WTC11 (cell line): Measurements from ENCODE around the gene SYT8. TPM values are rescaled to one million over a fixed set of nuclear protein-coding genes. Genes with fewer than 3 reads are reported as not detected.
A peak's percentile ranks its signal among the peaks of the same experiment; 100 is the strongest.

ENCODE experiments used
- ATAC-seq: fragments of 200-7000 bp; cut with Tn5 transposase; 2 replicates; pipeline ENCODE4 v1.10.0; 2021; ENCODE audit warnings: mild to moderate bottlenecking, moderate library complexity
- CTCF ChIA-PET: fragments of 300-600 bp; sonication (Branson Sonifier 250); formaldehyde crosslinking; loops from one replicate; lab custom pipeline; 2021; ENCODE audit warnings: antibody characterized with exemption; lab: Charles Lee
- POLR2A ChIA-PET: fragments of 350-600 bp; sonication (Branson Sonifier 250); formaldehyde crosslinking; loops from one replicate; lab custom pipeline; 2021; ENCODE audit warnings: antibody characterized with exemption; lab: Charles Lee
- DNase-seq: peaks from one replicate; pipeline ENCODE4 v3.0.0; 2021; ENCODE audit warnings: low spot score
- H3K27ac Mint-ChIP-seq: 2 replicates; pipeline ENCODE4 v1.8.0; 2021; ENCODE audit warnings: mixed read lengths
- H3K27me3 Mint-ChIP-seq: 2 replicates; pipeline ENCODE4 v1.8.0; 2021; ENCODE audit warnings: low read depth, mild to moderate bottlenecking, moderate library complexity, mixed read lengths
- H3K36me3 Mint-ChIP-seq: 2 replicates; pipeline ENCODE4 v1.8.0; 2021; ENCODE audit warnings: mixed read lengths
- H3K4me1 Mint-ChIP-seq: 2 replicates; pipeline ENCODE4 v1.8.0; 2022; ENCODE audit warnings: mixed read lengths
- H3K4me3 Mint-ChIP-seq: 2 replicates; pipeline ENCODE4 v1.8.0; 2021; ENCODE audit warnings: mild to moderate bottlenecking, moderate library complexity, mixed read lengths
- H3K9me3 Mint-ChIP-seq: 2 replicates; pipeline ENCODE4 v1.8.0; 2021; ENCODE audit warnings: mixed read lengths
- ARID4B ChIP-seq: sonication (generic); formaldehyde crosslinking; IDR thresholded peaks from 2 replicates; pipeline ENCODE4 v1.8.0; 2023; ENCODE audit warnings: missing genetic modification reagents, mild to moderate bottlenecking, borderline replicate concordance
- CTCF ChIP-seq: fragments of 200-600 bp; IDR thresholded peaks from 2 replicates; pipeline ENCODE4 v1.8.0; 2022; ENCODE audit warnings: antibody characterized with exemption
- E2F5 ChIP-seq: sonication (generic); formaldehyde crosslinking; IDR thresholded peaks from 2 replicates; pipeline ENCODE4 v1.8.1; 2022; ENCODE audit warnings: mild to moderate bottlenecking, moderate library complexity, missing genetic modification reagents
- ESRRA ChIP-seq: sonication (generic); formaldehyde crosslinking; IDR thresholded peaks from 2 replicates; pipeline ENCODE4 v1.8.1; 2022; ENCODE audit warnings: mild to moderate bottlenecking, missing genetic modification reagents, borderline replicate concordance
- FOXP4 ChIP-seq: sonication (generic); formaldehyde crosslinking; IDR thresholded peaks from 2 replicates; pipeline ENCODE4 v1.8.0; 2022; ENCODE audit warnings: mild to moderate bottlenecking, missing genetic modification reagents
- JAZF1 ChIP-seq: fragments of 250-450 bp; sonication (Bioruptor Pico); IDR thresholded peaks from 2 replicates; pipeline ENCODE4 v1.9.0; 2021; ENCODE audit warnings: moderate library complexity, mild to moderate bottlenecking, inconsistent platforms
- JUN ChIP-seq: sonication (generic); formaldehyde crosslinking; IDR thresholded peaks from 2 replicates; pipeline ENCODE4 v1.8.0; 2023; ENCODE audit warnings: mild to moderate bottlenecking, missing genetic modification reagents
- NFYB ChIP-seq: sonication (generic); formaldehyde crosslinking; conservative IDR thresholded peaks from 2 replicates; pipeline ENCODE4 v1.8.0; 2022; ENCODE audit warnings: low read depth, missing genetic modification reagents
- NR3C1 ChIP-seq: sonication (generic); formaldehyde crosslinking; conservative IDR thresholded peaks from 2 replicates; pipeline ENCODE4 v1.8.1; 2023; ENCODE audit warnings: low read depth, mild to moderate bottlenecking, missing genetic modification reagents
- SMAD4 ChIP-seq: sonication (generic); formaldehyde crosslinking; IDR thresholded peaks from 2 replicates; pipeline ENCODE4 v1.8.0; 2022; ENCODE audit warnings: mild to moderate bottlenecking, missing genetic modification reagents
- ZBTB21 ChIP-seq: sonication (generic); formaldehyde crosslinking; IDR thresholded peaks from 2 replicates; pipeline ENCODE4 v1.8.1; 2023; ENCODE audit warnings: mild to moderate bottlenecking, missing genetic modification reagents, borderline replicate concordance
- ZNF138 ChIP-seq: sonication (generic); formaldehyde crosslinking; conservative IDR thresholded peaks from 2 replicates; pipeline ENCODE4 v1.8.1; 2022; ENCODE audit warnings: mild to moderate bottlenecking, moderate library complexity, missing genetic modification reagents
- ZNF263 ChIP-seq: sonication (generic); formaldehyde crosslinking; IDR thresholded peaks from 2 replicates; pipeline ENCODE4 v1.8.1; 2022; ENCODE audit warnings: low read depth, mild to moderate bottlenecking, moderate library complexity, missing genetic modification reagents
- ZNF671 ChIP-seq: fragments of 250-450 bp; sonication (Bioruptor Pico); IDR thresholded peaks from 2 replicates; pipeline ENCODE4 v1.8.0; 2021; ENCODE audit warnings: mild to moderate bottlenecking
- total RNA-seq: library from RNA; stranded (reverse); gene quantifications from 3 replicates; pipeline ENCODE4 v1.2.3, GENCODE V29; 2021

The SYT8 gene
- total RNA-seq, 1 experiment from 2014 or later = 0.37 TPM

GRCh38 chr11:1837171-1838076 lies 2.6 kb downstream of the SYT8 start:
- Mint-ChIP-seq H3K9me3 (no peaks in the 10 kb centered on the region), H3K27ac (no peak overlapping the region), H3K4me1 (no peaks in the 10 kb centered on the region), H3K4me3 (no peak overlapping the region), H3K27me3 (peaks cover 5% of the 10 kb centered on the region), H3K36me3 (no peaks in the 10 kb centered on the region)
- CTCF ChIA-PET = interaction anchor here (0.9 to 7.8 kb wide), 8 partner anchors 12 to 314 kb away, joined by 3 to 110 read pairs (median 8); no protein-coding TSS in a partner anchor
- ATAC-seq (peak; percentile 84), DNase-seq (peak; percentile 88)
- POLR2A ChIA-PET = no interaction called here
- TF ChIP-seq CTCF = peak; percentile 57
- TF ChIP-seq SMAD4 (CRISPR knock-in tag) = no peak
- 0 out of 2 replicates have a peak, but pooled peaks have one; percentile 26 for TF ChIP-seq FOXP4

- ChIA-PET CTCF (interaction anchor here (0.6 to 1.5 kb wide), 6 partner anchors 13 to 313 kb away, joined by 3 to 16 read pairs (median 4); no protein-coding TSS in a partner anchor), POLR2A (no interaction called here)
- DNase-seq (no peak), ATAC-seq (no peak; the same call in 1 of the 2 replicates)
- Mint-ChIP-seq H3K36me3 (no peaks in the 10 kb centered on the region), H3K4me3 (no peak overlapping the region), H3K27me3 (peaks cover 5% of the 10 kb centered on the region), H3K9me3 (no peaks in the 10 kb centered on the region), H3K4me1 (no peaks in the 10 kb centered on the region), H3K27ac (no peak overlapping the region)
- TF ChIP-seq ZNF263 (CRISPR knock-in tag) = no peak
- 0 out of 2 replicates have a peak, but pooled peaks have one; percentile 34 for TF ChIP-seq E2F5 (CRISPR knock-in tag)
These were observed 3.3 kb downstream of the SYT8 start for GRCh38 chr11:1838077-1838425.

GRCh38 chr11:1838426-1839144 lies 3.8 kb downstream of the SYT8 start, which contains the start of gene TNNI2:
TSS of gene TNNI2 (plus strand) at chr11:1838981. CDS start at chr11:1839697, 716 bp downstream.
- POLR2A ChIA-PET = no interaction called here
- TF ChIP-seq ZNF138 (CRISPR knock-in tag) = no peak
- TF ChIP-seq ESRRA = no peak
- no peak for TF ChIP-seq ZNF671 (CRISPR knock-in tag)
- TF ChIP-seq JAZF1 (CRISPR knock-in tag) = no peak
- TF ChIP-seq NR3C1 (CRISPR knock-in tag) = no peak
- no peak for TF ChIP-seq NFYB
- TF ChIP-seq JUN (CRISPR knock-in tag) = no peak
- no peak for TF ChIP-seq ZBTB21 (CRISPR knock-in tag)
- no peak for TF ChIP-seq ARID4B (CRISPR knock-in tag)
- H3K36me3 Mint-ChIP-seq = no peaks in the 10 kb centered on the region
- H3K27ac Mint-ChIP-seq = no peak within 1 kb of the TSS
- H3K4me3 Mint-ChIP-seq = no peak within 1 kb of the TSS
- H3K27me3 Mint-ChIP-seq = peaks cover under 1% of the 10 kb centered on the region; the same call in 1 of the 2 replicates
- no peaks in the 10 kb centered on the region for H3K4me1 Mint-ChIP-seq
- DNase-seq (no peak), ATAC-seq (no peak)
- H3K9me3 Mint-ChIP-seq = no peaks in the 10 kb centered on the region
- CTCF ChIA-PET = interaction anchor here (0.6 to 1.5 kb wide), 8 partner anchors 14 to 313 kb away, joined by 3 to 16 read pairs (median 4); no protein-coding TSS in a partner anchor
